HG03432 (cell line): ENCODE results near the gene KLHL17.
"Not testable (repeated sequence)": the region's sequence is repeated elsewhere in the genome, so short reads cannot be mapped to it uniquely, and the experiment has no call there.

ENCODE experiments used
- ATAC-seq: cut with Tn5 transposase; IDR thresholded peaks from one replicate; pipeline ENCODE4 v1.9.1; 2021; ENCODE audit warnings: mild to moderate bottlenecking, moderate library complexity; ENCODE audit not compliant: unreplicated experiment

KLHL17 gene

GRCh38 chr1:966704-967300 is 6.4 kb downstream of the KLHL17 start:
- ATAC-seq: peak; percentile 67

- ATAC-seq: no peak
Measured at GRCh38 chr1:967466-968343, 7.3 kb downstream of the KLHL17 start.

GRCh38 chr1:969260-969855 is 9.0 kb downstream of the KLHL17 start:
- no peak for ATAC-seq

GRCh38 chr1:970242-970972 is 10.0 kb downstream of the KLHL17 start:
- no peak for ATAC-seq

- no peak for ATAC-seq
Measured at GRCh38 chr1:970973-971730, 10.8 kb downstream of the KLHL17 start.

GRCh38 chr1:971751-972506 is 11.5 kb downstream of the KLHL17 start:
- no peak for ATAC-seq

- no peak for ATAC-seq
Measured at GRCh38 chr1:972726-973458, 12.5 kb downstream of the KLHL17 start.

GRCh38 chr1:973459-974292 is 13.3 kb downstream of the KLHL17 start:
- no peak for ATAC-seq

GRCh38 chr1:974293-974640 is 13.9 kb downstream of the KLHL17 start:
- ATAC-seq: no peak

GRCh38 chr1:974687-975328 is 14.4 kb downstream of the KLHL17 start:
- ATAC-seq: no peak

- ATAC-seq: no peak
Measured at GRCh38 chr1:975365-975764, 15.0 kb downstream of the KLHL17 start.

GRCh38 chr1:975896-976683 is 15.7 kb downstream of the KLHL17 start:
- ATAC-seq: no peak

- ATAC-seq: not testable (repeated sequence)
Measured at GRCh38 chr1:976791-977190, 16.4 kb downstream of the KLHL17 start.

GRCh38 chr1:978069-978834 is 17.9 kb downstream of the KLHL17 start:
- no peak for ATAC-seq

- ATAC-seq: no peak
Measured at GRCh38 chr1:978835-979743, 18.7 kb downstream of the KLHL17 start.

- ATAC-seq: no peak
Measured at GRCh38 chr1:979744-980072, 19.3 kb downstream of the KLHL17 start.
